Spleen (tissue), 7 donors: ENCODE data around the gene MPC1L.

ENCODE experiments used
- POLR2A ChIP-seq, 3 donors: fragments of 450-650 bp; IDR thresholded peaks; one replicate each; pipeline ENCODE4 v1.5.1; 2017; ENCODE audit warnings: antibody characterized with exemption in 3 of 3, mild to moderate bottlenecking in 1 of 3
- TF ChIP-seq, protein P1 (sequence below), 11 experiments: fragments of 200-600 bp in 7 of 11; fragments of 450-650 bp in 4 of 11; sonication (generic) in 4 of 11; IDR thresholded peaks in 8 of 11; conservative IDR thresholded peaks in 3 of 11; 1 replicate in 7 of 11; 2 replicates in 4 of 11; pipeline versions ENCODE4 v1.4.0 to v1.8.0; 2016 to 2021; ENCODE audit warnings: antibody characterized with exemption in 11 of 11, inconsistent platforms in 4 of 11, mild to moderate bottlenecking in 1 of 11
- donor health status: DM: no; HTN: no; CAD: no; lungs with moderate emphysema.
- donor health status: DM: no; HTN: no; CAD: no.
- donor health status: DM: no; HTN: no; CAD: no.

GRCh38 chrX:40615976-40616375, 7.3 kb upstream of the MPC1L start:
- TF ChIP-seq, protein P1, sequence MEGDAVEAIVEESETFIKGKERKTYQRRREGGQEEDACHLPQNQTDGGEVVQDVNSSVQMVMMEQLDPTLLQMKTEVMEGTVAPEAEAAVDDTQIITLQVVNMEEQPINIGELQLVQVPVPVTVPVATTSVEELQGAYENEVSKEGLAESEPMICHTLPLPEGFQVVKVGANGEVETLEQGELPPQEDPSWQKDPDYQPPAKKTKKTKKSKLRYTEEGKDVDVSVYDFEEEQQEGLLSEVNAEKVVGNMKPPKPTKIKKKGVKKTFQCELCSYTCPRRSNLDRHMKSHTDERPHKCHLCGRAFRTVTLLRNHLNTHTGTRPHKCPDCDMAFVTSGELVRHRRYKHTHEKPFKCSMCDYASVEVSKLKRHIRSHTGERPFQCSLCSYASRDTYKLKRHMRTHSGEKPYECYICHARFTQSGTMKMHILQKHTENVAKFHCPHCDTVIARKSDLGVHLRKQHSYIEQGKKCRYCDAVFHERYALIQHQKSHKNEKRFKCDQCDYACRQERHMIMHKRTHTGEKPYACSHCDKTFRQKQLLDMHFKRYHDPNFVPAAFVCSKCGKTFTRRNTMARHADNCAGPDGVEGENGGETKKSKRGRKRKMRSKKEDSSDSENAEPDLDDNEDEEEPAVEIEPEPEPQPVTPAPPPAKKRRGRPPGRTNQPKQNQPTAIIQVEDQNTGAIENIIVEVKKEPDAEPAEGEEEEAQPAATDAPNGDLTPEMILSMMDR (IDR thresholded peaks at IDR 0.05 in 8 of 11, conservative IDR thresholded peaks at IDR 0.05 in 3 of 11) = no peak
- TF ChIP-seq POLR2A (IDR thresholded peaks at IDR 0.05) = no peak
